ENCODE data around the gene TBX6.

The TBX6 gene

DNA sequence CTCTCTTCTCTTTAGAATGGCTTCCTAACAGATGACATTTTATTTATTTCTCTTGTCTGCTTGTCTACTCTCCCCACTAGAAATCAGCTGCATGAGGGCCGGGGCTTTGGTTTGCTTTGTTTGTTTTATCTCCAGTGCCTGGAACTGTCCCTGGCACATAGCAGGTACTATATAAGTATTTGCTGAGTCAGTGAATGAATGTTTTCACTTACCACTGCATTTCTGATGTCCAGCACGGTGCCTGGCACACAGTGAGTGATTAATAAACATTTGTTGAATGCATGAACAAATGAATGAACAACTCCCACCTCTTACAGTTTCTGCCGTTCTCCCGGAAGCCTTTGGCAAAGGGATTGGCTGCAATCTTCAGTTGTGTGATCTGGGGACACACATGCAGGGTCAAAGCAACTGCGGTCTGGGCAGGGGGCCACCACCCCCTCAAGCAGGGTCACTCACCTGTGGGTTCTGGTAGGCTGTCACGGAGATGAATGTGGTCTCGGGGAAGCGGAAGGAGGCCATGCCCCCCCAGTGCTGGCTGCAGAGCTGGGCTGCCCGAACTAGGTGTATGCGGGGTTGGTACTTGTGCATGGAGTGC is 3.4 kb downstream of the TBX6 start:
- no peak for TF ChIP-seq CTCF (IDR thresholded peaks at IDR 0.05; ENCODE audit: extremely low read depth, missing control alignments)

GRCh38 chr16:30087181-30087898 is 4.4 kb downstream of the TBX6 start:
- DNase-seq (ENCODE audit: low spot score), result no peak
- TF ChIP-seq CTCF (IDR thresholded peaks at IDR 0.05; ENCODE audit: extremely low read depth, missing control alignments), result no peak

More for the DNA sequence above, 3.4 kb downstream of the TBX6 start:
- DNase-seq (ENCODE audit: low spot score), result no peak

- DNase-seq (ENCODE audit: low spot score), result no peak
- TF ChIP-seq CTCF (IDR thresholded peaks at IDR 0.05; ENCODE audit: extremely low read depth, missing control alignments), result no peak
These were observed 5.2 kb downstream of the TBX6 start for GRCh38 chr16:30086291-30087140.

DNA sequence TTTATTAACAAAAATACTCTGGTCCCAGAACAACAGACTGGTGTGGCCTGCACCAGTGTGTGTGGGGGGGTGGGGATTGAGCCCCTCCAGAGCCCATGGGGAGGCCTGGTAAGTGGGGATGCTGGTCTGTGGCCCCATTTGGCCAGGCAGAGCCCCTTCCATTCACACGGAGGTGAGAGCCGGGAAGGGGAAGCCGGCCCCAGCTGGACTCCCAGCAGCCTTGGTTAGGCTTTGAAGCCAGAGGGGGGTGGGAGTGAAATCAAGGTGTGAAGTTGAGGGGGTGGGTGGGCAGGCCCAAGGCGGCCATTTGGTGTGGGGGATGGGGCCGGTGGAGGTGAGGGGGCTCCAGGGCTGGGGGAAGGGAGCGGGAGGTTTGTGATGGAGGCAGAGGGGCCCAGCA is 5.9 kb downstream of the TBX6 start:
- DNase-seq (ENCODE audit: low spot score), result no peak
- TF ChIP-seq CTCF (IDR thresholded peaks at IDR 0.05; ENCODE audit: extremely low read depth, missing control alignments), result no peak

- no peak for DNase-seq (ENCODE audit: low spot score)
- no peak for TF ChIP-seq CTCF (IDR thresholded peaks at IDR 0.05; ENCODE audit: extremely low read depth, missing control alignments)
These were observed 6.5 kb downstream of the TBX6 start for GRCh38 chr16:30085247-30085646.

DNA sequence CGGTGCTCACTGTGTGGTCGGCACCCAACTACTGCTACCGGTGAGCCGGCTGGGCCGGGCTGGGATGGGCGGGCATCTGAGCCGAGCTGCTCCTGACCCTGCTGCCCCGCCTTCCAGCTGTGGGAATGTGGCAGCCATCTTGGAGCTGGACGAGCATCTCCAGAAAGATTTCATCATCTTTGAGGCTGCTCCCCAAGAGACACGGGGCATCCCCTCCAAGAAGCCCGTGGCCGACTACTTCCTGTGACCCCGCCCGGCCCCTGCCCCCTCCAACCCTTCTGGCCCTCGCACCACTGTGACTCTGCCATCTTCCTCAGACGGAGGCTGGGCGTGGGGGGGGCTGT is 6.9 kb downstream of the TBX6 start:
- no peak for DNase-seq (ENCODE audit: low spot score)
- no peak for TF ChIP-seq CTCF (IDR thresholded peaks at IDR 0.05; ENCODE audit: extremely low read depth, missing control alignments)

All from GM20000 (cell line).